Liver (tissue), 9 donors: ENCODE data around the gene PAMR1. TPM values are rescaled to one million over a fixed set of nuclear protein-coding genes. Genes with fewer than 3 reads are reported as not detected.

Experiments used
- DNase-seq: peaks from one replicate; pipeline ENCODE4 v3.0.0-alpha.2; 2017; ENCODE audit warnings: low spot score
- H3K27ac ChIP-seq, 2 donors: one replicate each; pipeline ENCODE4 v1.7.0; 2013; ENCODE audit warnings: inconsistent platforms in 2 of 2, low read length in 2 of 2, control low read depth in 1 of 2, low read depth in 1 of 2, mild to moderate bottlenecking in 1 of 2
- H3K27me3 ChIP-seq, 4 donors: one replicate each; pipeline versions ENCODE4 v1.6.1 to v1.7.0; 2013; ENCODE audit warnings: low read length in 3 of 4, inconsistent platforms in 1 of 4, mild to moderate bottlenecking in 1 of 4, moderate library complexity in 1 of 4; ENCODE audit not compliant: control insufficient read depth in 4 of 4, insufficient read depth in 4 of 4
- H3K36me3 ChIP-seq, 4 donors: one replicate each; pipeline versions ENCODE4 v1.6.1 to v1.7.0; 2013; ENCODE audit warnings: low read length in 3 of 4, mild to moderate bottlenecking in 3 of 4, low read depth in 1 of 4, moderate library complexity in 1 of 4; ENCODE audit not compliant: control insufficient read depth in 4 of 4, insufficient read depth in 3 of 4
- H3K4me1 ChIP-seq, 4 donors: one replicate each; pipeline versions ENCODE4 v1.6.1 to v1.7.0; 2013; ENCODE audit warnings: low read length in 3 of 4, mild to moderate bottlenecking in 3 of 4, moderate library complexity in 1 of 4; ENCODE audit not compliant: control insufficient read depth in 4 of 4, insufficient read depth in 4 of 4
- H3K4me3 ChIP-seq, 3 donors: one replicate each; pipeline versions ENCODE4 v1.6.1 to v1.7.0; 2013; ENCODE audit warnings: low read length in 3 of 3, control low read depth in 1 of 3, low read depth in 1 of 3, mild to moderate bottlenecking in 1 of 3
- H3K9ac ChIP-seq, 2 donors: one replicate each; pipeline ENCODE4 v1.7.0; 2013; ENCODE audit warnings: low read length in 2 of 2, mild to moderate bottlenecking in 2 of 2, moderate library complexity in 2 of 2, control low read depth in 1 of 2, low read depth in 1 of 2
- H3K9me3 ChIP-seq, 4 donors: one replicate each; pipeline versions ENCODE4 v1.6.1 to v1.7.0; 2013; ENCODE audit warnings: low read length in 3 of 4; ENCODE audit not compliant: control insufficient read depth in 4 of 4
- ATF3 ChIP-seq: IDR thresholded peaks from 2 replicates; pipeline ENCODE4 v1.6.1; 2016; ENCODE audit warnings: antibody characterized with exemption
- CTCF ChIP-seq: fragments of 150-350 bp; IDR thresholded peaks from 2 replicates; pipeline ENCODE4 v1.5.1; 2017; ENCODE audit warnings: improper control_type of control experiment, low read depth, low read length; ENCODE audit not compliant: missing input control
- FOXA1 ChIP-seq: IDR thresholded peaks from 2 replicates; pipeline ENCODE4 v1.6.1; 2016; ENCODE audit warnings: antibody characterized with exemption
- FOXA2 ChIP-seq: IDR thresholded peaks from 2 replicates; pipeline ENCODE4 v1.6.1; 2016; ENCODE audit warnings: antibody characterized with exemption
- GABPA ChIP-seq, 2 donors: IDR thresholded peaks in 1 of 2; conservative IDR thresholded peaks in 1 of 2; 2 replicates each; pipeline ENCODE4 v1.6.1; 2016; ENCODE audit warnings: antibody characterized with exemption in 2 of 2, mild to moderate bottlenecking in 1 of 2, moderate library complexity in 1 of 2
- HNF4A ChIP-seq, 2 donors: conservative IDR thresholded peaks; 2 replicates each; pipeline ENCODE4 v1.6.1; 2016; ENCODE audit warnings: antibody characterized with exemption in 2 of 2, mild to moderate bottlenecking in 2 of 2
- HNF4G ChIP-seq: IDR thresholded peaks from 2 replicates; pipeline ENCODE4 v1.6.1; 2016; ENCODE audit warnings: antibody characterized with exemption
- JUND ChIP-seq, 2 donors: IDR thresholded peaks; 2 replicates each; pipeline ENCODE4 v1.6.1; 2016; ENCODE audit warnings: antibody characterized with exemption in 2 of 2
- NR2F2 ChIP-seq: IDR thresholded peaks from 2 replicates; pipeline ENCODE4 v1.6.1; 2016; ENCODE audit warnings: antibody characterized with exemption
- SP1 ChIP-seq: IDR thresholded peaks from 2 replicates; pipeline ENCODE4 v1.6.1; 2018; ENCODE audit warnings: antibody characterized with exemption, mild to moderate bottlenecking
- TAF1 ChIP-seq: conservative IDR thresholded peaks from 2 replicates; pipeline ENCODE4 v1.6.1; 2016; ENCODE audit warnings: antibody characterized with exemption, mild to moderate bottlenecking
- ZBTB33 ChIP-seq: IDR thresholded peaks from 2 replicates; pipeline ENCODE4 v1.6.1; 2016; ENCODE audit warnings: antibody characterized with exemption
- WGBS: extraction: QIAGEN DNeasy Blood & Tissue Kit; methylation state at CpG from one replicate; pipeline ENCODE4 v1.1.7; 2013; 5-methylcytosine and 5-hydroxymethylcytosine counted together
- polyA plus RNA-seq, 2 donors: library from polyadenylated mRNA; stranded (reverse) in 1 of 2; unstranded in 1 of 2; fragments of 200-250 nt in 1 of 2; fragments of >200 nt in 1 of 2; fragmentation: Nextera tagmentation in 1 of 2; extraction: Ambion mirVana in 1 of 2; gene quantifications; one replicate each; pipeline versions ENCODE4 v1.2.1 to v1.2.3, GENCODE V29; 2013 to 2015
- total RNA-seq, 2 donors: library from RNA; depleted of rRNA; stranded (reverse); fragments of >200 nt; gene quantifications; one replicate each; pipeline ENCODE4 v1.2.3, GENCODE V29; 2014
- TF ChIP-seq, protein P1 (sequence below): IDR thresholded peaks from 2 replicates; pipeline ENCODE4 v1.6.1; 2016; ENCODE audit warnings: antibody characterized with exemption
- donor health status: healthy.
- donor health status: healthy.
- donor health status: healthy.
- donor health status: healthy.
- donor health status: healthy.

PAMR1 gene
- total and polyA plus RNA-seq, 4 donors: 2.0 to 5.0 (median 2.8) TPM

DNA sequence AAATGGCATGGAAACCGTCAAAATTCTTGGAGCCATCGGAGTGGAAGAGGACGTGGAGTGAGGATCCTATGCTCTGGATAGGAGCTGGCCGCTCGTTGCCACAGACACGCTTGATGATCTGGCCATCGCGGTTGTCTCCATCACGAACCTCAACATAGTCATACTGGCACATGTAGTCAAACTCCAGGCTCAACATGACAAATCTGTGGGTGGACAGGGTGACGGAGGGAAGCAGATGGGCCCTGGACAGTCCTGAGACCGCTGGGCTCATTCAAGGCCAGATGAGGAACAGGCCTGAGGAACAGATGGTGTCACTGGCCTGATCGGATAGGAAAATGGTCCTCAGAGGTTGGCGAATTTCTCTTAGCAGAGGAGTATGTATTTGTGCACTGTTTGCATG, 54.8 kb downstream of the PAMR1 start:
- no peak for TF ChIP-seq JUND (IDR thresholded peaks at IDR 0.05)
- no peak overlapping the region for H3K4me3 ChIP-seq
- no peak overlapping the region for H3K9ac ChIP-seq
- no peak for DNase-seq
- no peaks in the 10 kb centered on the region for H3K36me3 ChIP-seq
- H3K27ac ChIP-seq: no peak overlapping the region
- H3K9me3 ChIP-seq: no peaks in the 10 kb centered on the region
- no peaks in the 10 kb centered on the region for H3K27me3 ChIP-seq
- H3K4me1 ChIP-seq: no peaks in the 10 kb centered on the region
- WGBS: 91% methylated on average over 13 of the region's 13 CpGs

- no peak overlapping the region for H3K27ac ChIP-seq
- DNase-seq: no peak
- peaks cover 0 to 7% (median 0%) of the 10 kb centered on the region in 4 donors for H3K27me3 ChIP-seq
- WGBS: 75% methylated on average over 3 of the region's 3 CpGs
- no peaks in the 10 kb centered on the region for H3K4me1 ChIP-seq
- no peaks in the 10 kb centered on the region for H3K36me3 ChIP-seq
- no peak overlapping the region for H3K4me3 ChIP-seq
- no peaks in the 10 kb centered on the region for H3K9me3 ChIP-seq
- no peak for TF ChIP-seq ZBTB33
- TF ChIP-seq FOXA2: no peak
- no peak for TF ChIP-seq FOXA1
- no peak for TF ChIP-seq CTCF
- TF ChIP-seq HNF4G: no peak
- TF ChIP-seq GABPA (IDR thresholded peaks at IDR 0.05 in 1 of 2, conservative IDR thresholded peaks at IDR 0.05 in 1 of 2): no peak
- TF ChIP-seq, protein P1, sequence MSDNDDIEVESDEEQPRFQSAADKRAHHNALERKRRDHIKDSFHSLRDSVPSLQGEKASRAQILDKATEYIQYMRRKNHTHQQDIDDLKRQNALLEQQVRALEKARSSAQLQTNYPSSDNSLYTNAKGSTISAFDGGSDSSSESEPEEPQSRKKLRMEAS: no peak
- TF ChIP-seq TAF1: no peak
- TF ChIP-seq SP1: no peak
- no peak for TF ChIP-seq ATF3
- no peak overlapping the region for H3K9ac ChIP-seq
These were observed 59.4 kb downstream of the PAMR1 start for GRCh38 chr11:35466058-35466457.

DNA sequence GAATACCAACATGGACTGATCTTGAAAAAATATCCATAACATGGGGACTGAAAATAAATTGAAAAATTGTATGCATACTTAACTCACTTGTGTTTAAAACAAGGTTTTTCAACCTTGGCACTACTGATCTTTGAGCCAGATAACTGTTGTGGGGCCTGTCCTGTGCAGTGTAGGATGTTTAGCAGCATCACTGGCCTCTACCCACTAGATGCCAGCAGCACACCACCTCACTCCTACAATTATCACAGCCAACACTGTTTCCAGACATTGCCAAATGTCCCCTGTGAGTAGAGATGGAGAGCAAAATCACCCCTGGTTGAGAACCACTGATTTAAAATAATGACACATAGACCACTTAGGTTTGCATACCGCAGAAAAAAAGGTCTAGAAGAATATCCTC, 61.1 kb downstream of the PAMR1 start:
- Histone ChIP-seq H3K9ac (no peak overlapping the region), H3K27ac (no peak overlapping the region), H3K27me3 (peaks cover 0 to 7% (median 0%) of the 10 kb centered on the region in 4 donors), H3K9me3 (no peaks in the 10 kb centered on the region), H3K4me3 (no peak overlapping the region), H3K4me1 (no peaks in the 10 kb centered on the region), H3K36me3 (no peaks in the 10 kb centered on the region)
- no peak for TF ChIP-seq ATF3
- TF ChIP-seq CTCF: no peak
- TF ChIP-seq HNF4G: no peak
- no peak for TF ChIP-seq ZBTB33
- TF ChIP-seq HNF4A (conservative IDR thresholded peaks at IDR 0.05): no peak
- TF ChIP-seq TAF1: no peak
- TF ChIP-seq FOXA1: no peak
- TF ChIP-seq, protein P1: no peak
- TF ChIP-seq JUND (IDR thresholded peaks at IDR 0.05): no peak
- TF ChIP-seq NR2F2: no peak
- TF ChIP-seq GABPA (IDR thresholded peaks at IDR 0.05 in 1 of 2, conservative IDR thresholded peaks at IDR 0.05 in 1 of 2): no peak
- DNase-seq: no peak
- 91% methylated on average over 1 of the region's 1 CpG for WGBS
